GM23338 (cell line): ENCODE results near the gene PTER. TPM values are rescaled to one million over a fixed set of nuclear protein-coding genes. Genes with fewer than 3 reads are reported as not detected.

Experiments
- ATAC-seq: fragments of 200-7000 bp; cut with Tn5 transposase; 3 replicates; pipeline ENCODE4 v1.9.1; 2020
- DNase-seq: peaks from one replicate; pipeline ENCODE4 v3.0.0-alpha.2; 2015; ENCODE audit warnings: low spot score
- H2AFZ ChIP-seq: fragments of 200-600 bp; sonication (generic); 2 replicates; pipeline ENCODE4 v1.8.0; 2016; ENCODE audit warnings: antibody characterized with exemption, mild to moderate bottlenecking, moderate library complexity
- H3F3A ChIP-seq: fragments of 200-600 bp; sonication (generic); replicated peaks from 2 replicates; pipeline ENCODE4 v1.8.0; 2017; ENCODE audit warnings: antibody characterized with exemption, mixed run types, low read depth
- H3K27ac ChIP-seq: fragments of 200-600 bp; sonication (generic); 2 replicates; pipeline ENCODE4 v1.6.1; 2016; ENCODE audit warnings: low read depth
- H3K27me3 ChIP-seq: fragments of 200-600 bp; sonication (generic); 2 replicates; pipeline ENCODE4 v1.8.0; 2016; ENCODE audit warnings: mild to moderate bottlenecking, mixed run types, moderate library complexity; ENCODE audit not compliant: insufficient read depth
- H3K36me3 ChIP-seq: fragments of 200-600 bp; sonication (generic); 2 replicates; pipeline ENCODE4 v1.8.0; 2016; ENCODE audit warnings: mild to moderate bottlenecking; ENCODE audit not compliant: insufficient read depth
- H3K4me1 ChIP-seq: fragments of 200-600 bp; sonication (generic); 2 replicates; pipeline ENCODE4 v1.8.0; 2016; ENCODE audit warnings: mild to moderate bottlenecking, moderate library complexity; ENCODE audit not compliant: insufficient read depth
- H3K4me2 ChIP-seq: fragments of 200-600 bp; sonication (generic); 2 replicates; pipeline ENCODE4 v1.7.1; 2017; ENCODE audit warnings: mixed run types
- H3K4me3 ChIP-seq: fragments of 200-600 bp; sonication (generic); 2 replicates; pipeline ENCODE4 v1.6.1; 2016; ENCODE audit warnings: mixed run types
- H3K79me2 ChIP-seq: fragments of 200-600 bp; sonication (generic); replicated peaks from 2 replicates; pipeline ENCODE4 v1.8.0; 2017; ENCODE audit warnings: mild to moderate bottlenecking; ENCODE audit not compliant: insufficient read depth
- H3K9me2 ChIP-seq: fragments of 200-600 bp; sonication (generic); 2 replicates; pipeline ENCODE4 v1.8.0; 2017; ENCODE audit not compliant: insufficient read depth
- H4K20me1 ChIP-seq: fragments of 200-600 bp; sonication (generic); replicated peaks from 2 replicates; pipeline ENCODE4 v1.8.0; 2017; ENCODE audit warnings: mild to moderate bottlenecking; ENCODE audit not compliant: insufficient read depth
- H3K27ac Mint-ChIP-seq: 2 replicates; pipeline ENCODE4 v1.8.0; 2020; ENCODE audit warnings: inconsistent platforms, mild to moderate bottlenecking, moderate library complexity, mixed read lengths
- H3K27me3 Mint-ChIP-seq: 3 replicates; pipeline ENCODE4 v1.8.0; 2022; ENCODE audit warnings: low read depth, mild to moderate bottlenecking, moderate library complexity, mixed read lengths, inconsistent platforms; ENCODE audit not compliant: insufficient read depth, poor library complexity
- H3K36me3 Mint-ChIP-seq: 3 replicates; pipeline ENCODE4 v1.8.0; 2021; ENCODE audit warnings: low read depth, mild to moderate bottlenecking, inconsistent platforms, moderate library complexity, mixed read lengths
- H3K4me1 Mint-ChIP-seq: 3 replicates; pipeline ENCODE4 v1.8.0; 2020; ENCODE audit warnings: mild to moderate bottlenecking, inconsistent platforms, mixed read lengths
- H3K4me3 Mint-ChIP-seq: 3 replicates; pipeline ENCODE4 v1.8.0; 2021; ENCODE audit warnings: moderate library complexity, mild to moderate bottlenecking, inconsistent platforms, mixed read lengths
- H3K9me3 Mint-ChIP-seq: 3 replicates; pipeline ENCODE4 v1.8.0; 2020; ENCODE audit warnings: moderate library complexity, mild to moderate bottlenecking, inconsistent platforms, mixed read lengths
- CREB1 ChIP-seq: fragments of 250-450 bp; sonication (Bioruptor Pico); IDR thresholded peaks from 2 replicates; pipeline ENCODE4 v1.5.0; 2020; ENCODE audit warnings: low read depth, mild to moderate bottlenecking, moderate library complexity
- ETS1 ChIP-seq: IDR thresholded peaks from 2 replicates; pipeline ENCODE4 v1.6.1; 2016; ENCODE audit warnings: antibody characterized with exemption
- EZH2 ChIP-seq: fragments of 200-600 bp; sonication (generic); IDR thresholded peaks from one replicate; pipeline ENCODE4 v1.8.0; 2017; ENCODE audit warnings: antibody characterized with exemption, mild to moderate bottlenecking, low read depth; ENCODE audit not compliant: unreplicated experiment
- EZH2phosphoT487 ChIP-seq: fragments of 200-600 bp; sonication (generic); IDR thresholded peaks from one replicate; pipeline ENCODE4 v1.8.1; 2018; ENCODE audit warnings: antibody characterized with exemption; ENCODE audit not compliant: unreplicated experiment
- JUNB ChIP-seq: IDR thresholded peaks from one replicate; pipeline ENCODE4 v1.6.1; 2016; ENCODE audit warnings: antibody characterized with exemption; ENCODE audit not compliant: unreplicated experiment
- NANOG ChIP-seq: IDR thresholded peaks from 2 replicates; pipeline ENCODE4 v1.6.1; 2016; ENCODE audit warnings: antibody characterized with exemption, borderline replicate concordance
- POLR2AphosphoS5 ChIP-seq: IDR thresholded peaks from 2 replicates; pipeline ENCODE4 v1.6.1; 2016; ENCODE audit warnings: antibody characterized with exemption, low read depth
- REST ChIP-seq: IDR thresholded peaks from one replicate; pipeline ENCODE4 v1.6.1; 2018; ENCODE audit warnings: antibody characterized with exemption; ENCODE audit not compliant: unreplicated experiment
- STAT1 ChIP-seq: IDR thresholded peaks from one replicate; pipeline ENCODE4 v1.6.1; 2016; ENCODE audit warnings: antibody characterized with exemption; ENCODE audit not compliant: unreplicated experiment
- ZNF331 ChIP-seq: fragments of 250-450 bp; sonication (Bioruptor Pico); IDR thresholded peaks from 2 replicates; pipeline ENCODE4 v1.5.0; 2020; ENCODE audit warnings: low read depth, mild to moderate bottlenecking, moderate library complexity
- polyA plus RNA-seq: library from polyadenylated mRNA; unstranded; fragments of >200 nt; fragmentation: Nextera tagmentation; extraction: Ambion mirVana; gene quantifications from 2 replicates; pipeline ENCODE4 v1.2.1, GENCODE V29; 2016
- total RNA-seq: library from RNA; depleted of rRNA; stranded (reverse); fragments of >200 nt; shearing (Covaris generic); gene quantifications from 2 replicates; pipeline ENCODE4 v1.2.3, GENCODE V29; 2014

Gene PTER
- total and polyA plus RNA-seq, 2 experiments from 2014 or later = 4.8 to 4.9 TPM

GRCh38 chr10:16493884-16494536 lies 57.2 kb downstream of the PTER start:
- H3K27me3 Mint-ChIP-seq = peaks cover 5% of the 10 kb centered on the region
- no peaks in the 10 kb centered on the region; the same call in 2 of the 3 replicates for H3K4me1 Mint-ChIP-seq
- DNase-seq (no peak), ATAC-seq (no peak)
- H3K9me2 ChIP-seq = no peaks in the 10 kb centered on the region
- no peak overlapping the region for H2AFZ ChIP-seq
- H3K9me3 Mint-ChIP-seq = no peaks in the 10 kb centered on the region
- H3K27ac Mint-ChIP-seq = no peak overlapping the region
- H3K36me3 Mint-ChIP-seq = no peaks in the 10 kb centered on the region
- H3K27me3 ChIP-seq = no peaks in the 10 kb centered on the region
- no peaks in the 10 kb centered on the region for H3K4me1 ChIP-seq
- no peaks in the 10 kb centered on the region for H3K79me2 ChIP-seq
- no peaks in the 10 kb centered on the region for H3K36me3 ChIP-seq
- no peak overlapping the region for H3K27ac ChIP-seq
- no peak overlapping the region for H3K4me3 ChIP-seq
- no peak overlapping the region for H3K4me2 ChIP-seq
- no peaks in the 10 kb centered on the region for H3F3A ChIP-seq
- no peak for TF ChIP-seq CREB1 (CRISPR knock-in tag)
- no peak for TF ChIP-seq ZNF331 (CRISPR knock-in tag)
- no peak for TF ChIP-seq POLR2AphosphoS5
- no peak for TF ChIP-seq ETS1
- TF ChIP-seq REST = no peak
- TF ChIP-seq NANOG = no peak
- H3K4me3 Mint-ChIP-seq = no peak overlapping the region
- no peaks in the 10 kb centered on the region for H4K20me1 ChIP-seq

DNA sequence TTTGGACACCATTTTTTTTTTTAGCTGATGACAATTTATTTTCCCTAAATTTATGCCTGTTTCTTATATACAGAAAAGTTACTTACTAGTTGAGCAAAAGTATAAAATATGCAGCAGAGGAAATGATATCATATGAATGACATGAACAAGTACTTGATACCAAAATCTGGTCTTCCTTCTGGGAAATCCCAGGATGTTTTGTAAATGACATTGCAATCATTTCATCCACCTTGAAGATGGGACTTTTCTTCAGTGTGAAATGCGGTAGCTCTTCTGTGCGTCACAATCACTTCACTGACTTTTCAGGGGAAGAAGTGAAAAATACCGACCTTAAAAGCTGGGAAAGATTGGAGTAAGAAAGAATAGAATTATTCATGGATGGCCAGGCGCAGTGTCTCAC lies 61.1 kb downstream of the PTER start:
- no peak overlapping the region for H3K27ac Mint-ChIP-seq
- Histone ChIP-seq H3K36me3 (no peaks in the 10 kb centered on the region), H4K20me1 (no peaks in the 10 kb centered on the region), H3K27me3 (no peaks in the 10 kb centered on the region), H3F3A (no peaks in the 10 kb centered on the region), H3K4me1 (no peaks in the 10 kb centered on the region), H3K4me2 (no peak overlapping the region), H3K9me2 (no peaks in the 10 kb centered on the region), H3K27ac (no peak overlapping the region), H3K79me2 (no peaks in the 10 kb centered on the region), H2AFZ (no peak overlapping the region), H3K4me3 (no peak overlapping the region)
- H3K4me1 Mint-ChIP-seq = no peaks in the 10 kb centered on the region
- DNase-seq (no peak), ATAC-seq (no peak)
- no peak overlapping the region for H3K4me3 Mint-ChIP-seq
- no peaks in the 10 kb centered on the region for H3K36me3 Mint-ChIP-seq
- H3K27me3 Mint-ChIP-seq = peaks cover 8% of the 10 kb centered on the region
- no peak for TF ChIP-seq EZH2
- TF ChIP-seq STAT1 = no peak
- TF ChIP-seq CREB1 (CRISPR knock-in tag) = no peak
- no peak for TF ChIP-seq REST
- TF ChIP-seq EZH2phosphoT487 = no peak
- TF ChIP-seq JUNB = no peak
- no peaks in the 10 kb centered on the region for H3K9me3 Mint-ChIP-seq
